Kidney glomerular epithelial cell (primary cell): ENCODE data around the gene KCNS3.
"Not testable (repeated sequence)": the region's sequence is repeated elsewhere in the genome, so short reads cannot be mapped to it uniquely, and the experiment has no call there.

ENCODE experiments used
- DNase-seq: peaks from one replicate; lab custom pipeline; 2025; lab: John Stamatoyannopoulos, UW

Gene KCNS3

DNA sequence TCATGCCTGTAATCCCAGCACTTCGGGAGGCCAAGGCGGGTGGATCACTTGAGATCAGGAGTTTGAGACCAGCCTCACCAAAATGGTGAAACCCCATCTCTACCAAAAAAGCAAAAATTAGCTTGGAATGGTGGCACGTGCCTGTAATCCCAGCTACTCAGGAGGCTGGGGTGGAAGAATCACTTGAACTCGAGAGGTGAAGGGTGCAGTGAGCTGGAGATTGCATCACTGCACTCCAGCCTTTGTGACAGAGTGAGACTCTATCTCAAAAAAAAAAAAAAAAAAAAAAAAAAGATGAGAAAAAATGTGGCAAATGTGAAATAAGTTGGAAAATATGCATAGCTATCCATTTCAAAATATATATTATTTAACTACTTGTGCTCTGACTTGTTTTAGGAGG lies 65.0 kb downstream of the KCNS3 start:
- DNase-seq, result no peak

DNA sequence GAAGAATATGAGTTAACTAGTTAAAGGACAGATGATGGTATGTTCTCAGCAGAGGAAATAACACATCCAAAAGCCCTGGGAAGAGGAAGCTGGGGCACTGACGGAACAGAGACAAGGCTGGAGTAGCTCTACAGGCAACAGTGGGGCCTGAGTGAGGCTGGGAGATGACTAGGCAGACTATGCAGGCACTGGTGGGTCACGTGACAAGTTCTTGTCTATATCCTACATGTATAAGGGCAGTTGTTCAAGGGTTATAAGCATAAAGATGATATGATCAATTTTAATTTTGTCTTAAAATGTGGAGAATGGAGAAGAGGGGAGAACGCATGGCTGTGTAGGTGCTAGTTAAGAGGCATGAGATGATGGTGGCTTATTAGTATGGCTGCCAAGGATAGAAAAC lies 68.6 kb downstream of the KCNS3 start:
- DNase-seq, result no peak

GRCh38 chr2:17950006-17950405 lies 71.5 kb downstream of the KCNS3 start:
- no peak for DNase-seq

DNA sequence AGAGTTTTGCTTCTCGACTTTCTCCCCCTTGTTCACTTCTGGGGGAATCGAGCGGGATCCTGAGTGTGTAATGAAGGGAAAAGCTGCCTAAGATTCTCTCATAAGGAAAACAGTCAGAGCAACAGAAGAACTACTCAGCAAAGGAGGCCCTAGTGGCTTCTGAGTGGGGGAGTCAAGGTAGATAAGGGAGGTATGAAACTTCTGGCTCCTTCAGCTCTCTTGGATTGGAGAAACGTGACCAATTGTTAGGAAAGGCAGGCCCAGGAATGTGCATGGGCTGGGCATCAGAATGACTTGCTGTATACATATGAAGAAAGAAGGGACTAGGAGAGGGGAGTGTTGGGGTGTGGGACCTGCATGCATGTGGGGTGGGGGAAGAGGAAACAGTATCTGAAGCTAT lies 73.1 kb downstream of the KCNS3 start:
- DNase-seq, result no peak

DNA sequence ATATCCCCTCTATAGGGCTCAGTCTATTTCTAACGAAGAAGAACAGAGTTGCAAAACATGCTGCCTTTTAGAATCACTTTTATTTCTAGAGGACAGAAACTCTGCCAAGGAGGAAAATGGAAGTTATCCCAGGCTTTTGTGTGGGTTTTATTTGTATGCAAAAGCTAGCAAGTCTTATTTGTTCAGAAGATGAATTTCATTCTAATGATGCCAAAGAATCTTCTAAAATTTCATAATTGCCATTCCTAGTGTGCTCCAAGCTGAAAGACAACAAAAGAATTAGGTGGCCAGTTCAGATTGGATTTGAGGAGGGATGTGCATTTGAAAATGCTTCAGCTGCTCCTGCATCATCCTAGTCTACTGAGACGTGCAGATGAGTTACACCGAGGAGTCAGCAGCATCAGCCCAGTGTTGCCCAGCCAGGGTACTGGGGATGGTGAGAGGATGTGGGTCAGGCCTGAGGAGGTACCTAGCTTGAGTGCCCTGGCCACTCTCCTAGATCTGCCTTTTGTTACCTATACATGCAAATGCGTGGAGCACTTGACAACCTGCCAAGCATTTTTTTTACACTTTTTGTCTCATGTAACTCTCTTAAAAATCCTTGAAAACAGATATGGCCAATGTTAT lies 80.1 kb downstream of the KCNS3 start:
- DNase-seq, result no peak

GRCh38 chr2:17959356-17959755 lies 80.9 kb downstream of the KCNS3 start:
- no peak for DNase-seq

DNA sequence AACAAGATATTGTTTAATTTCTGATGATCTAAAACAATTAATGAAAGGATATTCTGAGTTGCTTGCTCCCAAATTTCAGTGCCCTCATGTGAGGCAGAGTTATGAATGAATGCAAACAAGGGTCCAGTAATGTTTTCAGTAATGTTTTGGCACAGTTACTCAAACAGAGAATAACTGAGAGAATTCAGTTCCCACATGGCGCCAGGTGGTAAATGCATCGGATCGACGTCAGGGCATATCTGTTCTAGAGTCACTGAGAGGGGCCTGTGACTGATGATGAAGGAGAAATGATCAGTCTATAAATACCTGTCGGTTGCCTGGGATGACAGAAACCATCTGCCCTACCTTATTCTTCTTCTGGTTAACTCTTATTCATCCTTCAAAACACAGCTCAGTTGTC lies 81.4 kb downstream of the KCNS3 start:
- no peak for DNase-seq

GRCh38 chr2:17960925-17961324 lies 82.5 kb downstream of the KCNS3 start:
- no peak for DNase-seq

GRCh38 chr2:17961789-17962188 lies 83.3 kb downstream of the KCNS3 start:
- no peak for DNase-seq

- DNase-seq, result peak; percentile 54
Observed at GRCh38 chr2:17962876-17963275, 84.4 kb downstream of the KCNS3 start.

DNA sequence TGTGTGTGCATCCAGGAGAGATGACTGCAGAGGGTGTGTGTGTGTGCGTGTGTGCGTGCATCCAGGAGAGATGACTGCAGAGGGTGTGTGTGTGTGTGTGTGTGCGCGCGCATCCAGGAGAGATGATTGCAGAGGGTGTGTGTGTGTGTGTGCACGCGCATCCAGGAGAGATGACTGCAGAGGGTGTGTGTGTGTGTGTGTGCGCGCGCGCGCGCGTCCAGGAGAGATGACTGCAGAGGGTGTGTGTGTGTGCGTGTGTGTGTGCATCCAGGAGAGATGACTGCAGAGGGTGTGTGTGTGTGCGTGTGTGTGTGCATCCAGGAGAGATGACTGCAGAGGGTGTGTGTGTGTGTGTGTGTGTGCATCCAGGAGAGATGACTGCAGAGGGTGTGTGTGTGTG lies 85.1 kb downstream of the KCNS3 start:
- not testable (repeated sequence) for DNase-seq

- DNase-seq, result no peak
Observed at GRCh38 chr2:17965196-17965595, 86.7 kb downstream of the KCNS3 start.

- no peak for DNase-seq
Observed at GRCh38 chr2:17966798-17967197, 88.3 kb downstream of the KCNS3 start.

DNA sequence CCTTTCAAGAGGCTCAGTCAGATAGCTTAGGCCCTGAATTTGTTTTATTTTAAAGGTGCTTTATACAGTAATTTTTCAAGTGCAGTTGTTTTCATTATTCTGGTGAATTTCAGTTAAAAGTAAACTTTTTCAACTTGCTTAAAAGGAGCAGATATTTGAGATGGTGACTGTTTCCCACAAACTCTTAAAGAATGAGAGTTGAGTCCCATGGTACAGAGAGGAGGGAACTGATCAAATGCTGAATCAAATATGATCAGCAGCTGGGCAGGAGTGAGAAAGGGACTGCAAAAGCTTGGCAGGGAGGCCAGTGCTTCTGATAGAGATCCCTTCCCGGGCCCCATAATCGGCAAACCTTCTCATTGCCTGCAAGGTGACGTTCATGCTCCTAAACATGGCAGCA lies 91.2 kb downstream of the KCNS3 start:
- no peak for DNase-seq

- no peak for DNase-seq
Observed at GRCh38 chr2:17971531-17972125, 93.2 kb downstream of the KCNS3 start.

DNA sequence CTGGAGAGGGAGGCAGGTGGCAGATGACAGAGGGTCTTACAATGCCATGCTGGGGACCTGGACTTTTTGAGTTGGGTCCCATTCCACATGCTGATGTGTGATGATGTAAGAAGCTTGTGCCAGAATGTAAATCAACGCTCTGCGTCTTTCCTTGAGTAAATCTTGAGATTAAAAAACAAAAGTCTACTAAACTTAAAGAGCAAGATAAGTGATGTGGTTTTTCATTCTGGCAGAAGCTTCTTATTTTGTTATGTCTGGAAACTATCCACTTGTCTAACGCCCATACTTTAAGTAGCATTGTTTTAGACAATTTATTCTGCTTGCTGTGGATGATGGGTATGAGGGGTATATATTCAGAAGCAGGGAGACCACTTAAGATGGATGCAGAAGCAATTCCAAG lies 94.5 kb downstream of the KCNS3 start:
- no peak for DNase-seq

DNA sequence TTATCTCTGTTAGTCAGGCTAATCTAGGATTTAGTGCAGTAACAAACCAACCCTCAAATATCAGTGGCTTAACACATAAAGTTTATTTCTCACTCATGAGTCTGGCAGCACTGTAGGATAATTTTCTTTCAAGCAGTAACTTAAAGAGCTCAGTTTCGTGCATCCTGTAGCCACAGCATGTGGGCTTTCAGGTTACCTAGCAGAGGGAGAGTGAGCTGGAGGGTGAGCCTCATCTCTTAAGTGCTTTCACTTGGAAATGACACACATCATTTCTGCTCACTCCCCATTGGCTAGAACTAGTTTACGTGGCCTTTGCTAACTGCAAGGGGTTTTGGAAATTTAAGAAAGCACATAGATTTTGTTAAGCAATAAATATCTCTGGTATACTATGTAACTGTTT lies 96.9 kb downstream of the KCNS3 start:
- no peak for DNase-seq

DNA sequence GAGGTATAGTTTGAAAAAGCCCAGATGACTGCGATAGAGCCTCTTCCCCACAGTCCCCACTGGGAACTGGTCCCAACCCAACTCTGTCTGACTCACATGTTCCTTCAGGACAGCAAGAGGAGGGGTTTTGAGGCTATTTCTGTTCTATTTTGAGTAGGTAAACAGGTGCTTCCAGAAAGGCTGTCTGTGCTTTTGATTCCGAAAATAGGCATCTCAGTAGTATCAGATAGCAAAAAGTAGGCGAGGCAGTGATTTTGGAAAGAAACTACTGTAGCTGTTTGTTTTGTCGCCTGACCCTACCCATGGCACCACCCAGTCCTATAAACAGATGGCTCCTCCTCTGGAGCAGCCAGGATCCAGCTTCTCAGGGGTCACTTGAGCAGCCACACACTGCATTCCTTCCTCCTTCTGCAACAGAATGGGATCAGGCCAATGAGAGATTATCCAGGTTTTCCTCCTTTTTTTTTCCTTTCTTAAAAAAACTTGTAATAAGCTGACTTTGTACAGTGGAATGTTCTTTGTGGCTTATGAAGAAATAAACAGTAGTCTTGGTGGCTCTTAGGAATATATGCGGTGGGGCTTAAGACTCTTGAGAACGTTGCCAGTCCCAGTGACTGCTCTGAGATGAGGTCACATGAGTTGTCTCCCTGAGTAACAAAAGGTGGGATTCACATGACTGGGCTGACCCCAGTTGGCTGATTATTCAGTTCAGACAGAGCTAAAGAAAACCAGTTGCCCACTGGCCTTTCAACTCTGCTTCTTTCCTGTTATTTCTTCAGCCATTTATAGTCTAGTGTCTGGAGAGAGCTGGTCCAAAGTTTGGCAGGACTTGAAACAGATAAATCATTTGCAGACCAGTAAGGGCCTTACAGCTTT lies 98.6 kb downstream of the KCNS3 start:
- DNase-seq, result peak; percentile 98

GRCh38 chr2:17979707-17980106 lies 101.2 kb downstream of the KCNS3 start:
- DNase-seq, result peak; percentile 5

DNA sequence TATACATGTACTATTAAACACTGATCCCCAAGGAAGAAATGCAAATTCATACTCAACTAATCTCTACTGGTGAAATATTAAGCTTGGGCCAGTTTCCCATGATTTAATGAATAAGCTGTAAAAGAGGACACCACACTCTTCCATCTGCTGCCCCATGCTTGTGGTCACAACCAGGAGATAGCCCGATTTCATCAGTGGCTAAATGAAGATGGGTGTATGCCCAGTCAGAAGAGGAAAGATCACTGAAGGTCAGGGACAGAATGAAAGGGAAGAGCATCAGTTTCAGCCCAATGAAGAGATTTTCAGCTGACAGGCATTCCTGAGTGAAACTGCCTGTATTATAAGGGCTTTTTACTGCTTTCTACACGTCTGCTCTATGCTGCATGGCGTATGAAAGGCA lies 103.5 kb downstream of the KCNS3 start:
- no peak for DNase-seq
